Limb (tissue), 2 donors: ENCODE measurements around the gene ERP44.
"Not testable (repeated sequence)": the region's sequence is repeated elsewhere in the genome, so short reads cannot be mapped to it uniquely, and the experiment has no call there.

ENCODE experiments used
- DNase-seq, 2 donors: peaks; one replicate each; pipeline ENCODE4 v3.0.0-alpha.2; 2016; ENCODE audit errors: extremely low spot score in 2 of 2

ERP44 gene

DNA sequence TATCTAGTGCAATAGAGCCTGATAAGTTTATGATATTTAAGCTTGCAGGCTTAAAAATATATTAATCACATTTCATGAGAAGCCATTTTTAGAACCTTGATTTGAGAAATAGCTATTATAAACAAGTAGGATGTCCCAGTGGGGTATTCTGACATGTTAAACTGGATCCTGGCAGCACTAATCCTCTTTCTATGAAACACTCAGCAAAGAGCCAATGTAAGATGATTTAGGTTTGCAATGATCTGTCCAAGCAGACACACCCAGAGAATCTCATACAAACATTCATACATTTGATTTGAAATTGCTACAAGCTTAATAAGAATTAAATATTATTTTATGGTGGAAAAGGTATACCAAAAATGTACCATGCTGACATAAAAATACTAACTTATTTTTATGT, 86.5 kb downstream of the ERP44 start:
- no peak for DNase-seq

DNA sequence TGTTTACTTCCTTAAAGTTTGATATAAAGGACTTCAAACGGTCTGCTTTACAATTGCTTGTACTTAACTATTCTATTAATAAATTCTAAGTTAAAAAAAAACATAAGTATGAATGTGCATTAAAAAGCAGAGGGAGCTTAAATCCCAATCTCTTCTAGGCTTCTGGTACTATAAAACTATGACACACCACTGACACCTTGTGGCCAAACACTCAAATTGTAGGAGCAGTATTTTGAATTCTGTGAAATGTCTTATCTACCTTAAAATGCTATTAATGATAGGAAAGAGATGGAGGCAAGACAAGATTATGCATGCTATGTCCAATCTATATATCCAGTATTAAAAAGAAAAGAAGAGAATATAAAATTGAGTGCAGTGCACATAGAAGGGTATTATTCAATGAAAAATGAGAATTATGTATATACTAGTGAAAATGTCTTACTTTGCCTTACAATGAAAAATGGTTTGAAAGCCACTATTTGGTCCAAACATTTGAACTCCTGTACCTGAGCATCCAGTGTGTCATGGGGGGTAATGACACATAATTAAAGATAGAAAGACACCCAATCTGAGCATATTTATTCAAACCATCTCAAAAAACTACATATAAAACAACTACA, 87.6 kb downstream of the ERP44 start:
- peak in 1 of 2 donors; percentile 36 for DNase-seq

DNA sequence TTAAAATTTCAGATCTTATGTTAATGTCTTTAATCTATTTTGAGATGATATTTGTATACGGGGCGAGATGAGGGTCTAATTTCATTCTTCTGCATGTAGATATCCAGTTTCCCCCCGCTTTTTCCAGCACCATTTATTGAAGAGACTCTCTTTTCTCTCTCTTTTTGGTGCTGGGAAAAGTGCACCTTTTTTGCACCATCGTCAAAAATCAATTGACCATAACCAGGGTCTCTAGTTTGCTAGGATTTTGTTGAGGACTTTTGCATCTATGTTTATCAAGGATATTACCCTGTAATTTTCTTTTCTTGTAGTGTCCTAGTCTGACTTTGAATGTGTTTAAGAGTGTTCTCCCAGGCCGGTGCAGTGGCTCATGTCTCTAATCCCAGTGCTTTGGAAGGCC, 99.0 kb downstream of the ERP44 start:
- DNase-seq: no peak

DNA sequence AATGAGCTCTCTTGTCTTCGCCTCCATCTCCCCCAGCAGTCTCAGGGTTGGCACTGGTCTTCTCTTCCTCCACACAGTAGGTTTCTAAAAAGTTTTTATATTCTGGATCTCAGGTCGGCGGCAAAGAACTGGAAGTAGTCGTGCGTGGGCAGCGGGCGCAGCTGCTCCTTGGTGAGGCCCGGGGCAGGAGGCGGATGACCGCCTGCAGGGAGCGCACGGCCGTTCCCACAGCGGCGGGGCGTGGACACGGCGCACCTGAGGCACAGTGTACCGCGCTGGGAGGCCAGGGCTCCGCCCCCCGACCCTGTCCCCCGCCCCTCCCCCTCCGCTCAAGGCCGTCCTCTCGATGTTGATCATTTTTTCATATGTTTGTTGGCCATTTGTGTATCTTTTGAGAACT, 99.9 kb downstream of the ERP44 start:
- DNase-seq: no peak

DNA sequence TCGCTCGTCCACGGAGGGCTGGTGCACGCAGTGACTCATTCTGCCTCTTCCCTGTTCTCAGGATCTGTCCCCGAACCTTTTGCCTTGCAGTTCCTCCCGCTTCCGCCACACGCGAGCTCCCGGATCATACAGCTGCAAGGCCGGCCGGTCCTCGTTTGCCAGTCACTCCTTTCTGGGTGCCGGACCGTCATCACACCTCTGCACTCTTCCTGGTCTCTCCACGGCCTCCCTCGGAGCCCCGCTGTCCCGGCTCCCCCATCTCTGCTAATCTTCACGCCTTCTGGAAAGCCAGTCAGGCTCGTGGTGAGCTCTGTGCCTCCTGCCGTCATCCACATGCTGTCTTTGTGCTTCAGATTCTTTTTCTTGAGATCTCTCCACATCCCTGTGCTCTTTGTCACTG, 100.5 kb downstream of the ERP44 start:
- no peak for DNase-seq

DNA sequence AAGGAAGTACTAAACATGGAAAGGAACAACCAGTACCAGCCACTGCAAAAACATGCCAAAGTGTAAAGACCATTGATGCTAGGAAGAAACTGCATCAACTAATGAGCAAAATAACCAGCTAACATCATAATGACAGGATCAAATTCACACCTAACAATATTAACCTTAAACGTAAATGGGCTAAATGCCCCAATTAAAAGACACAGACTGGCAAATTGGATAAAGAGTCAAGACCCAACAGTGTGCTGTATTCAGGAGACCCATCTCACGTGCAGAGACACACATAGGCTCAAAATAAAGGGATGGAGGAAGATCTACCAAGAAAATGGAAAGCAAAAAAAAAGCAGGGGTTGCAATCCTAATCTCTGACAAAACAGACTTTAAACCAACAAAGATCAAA, 108.3 kb downstream of the ERP44 start:
- DNase-seq: not testable (repeated sequence)

DNA sequence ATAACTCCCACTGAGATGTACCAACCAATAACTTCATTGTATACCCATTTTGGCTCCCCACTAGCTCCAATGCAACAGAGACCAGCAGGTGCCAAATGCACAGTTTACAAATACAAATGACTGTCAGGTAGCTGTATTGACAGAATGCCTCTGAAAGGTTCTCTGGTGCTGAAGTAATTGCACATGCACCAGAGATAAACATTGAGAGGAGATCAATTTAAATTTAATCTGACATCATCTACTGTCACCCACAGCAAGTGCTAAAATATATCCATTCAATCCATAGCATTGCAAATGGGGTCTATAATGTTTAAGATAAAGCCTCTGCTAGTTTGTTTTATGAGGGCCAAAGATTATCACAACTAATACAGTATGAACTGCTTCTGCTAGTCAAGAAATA, 112.2 kb downstream of the ERP44 start:
- DNase-seq: no peak

DNA sequence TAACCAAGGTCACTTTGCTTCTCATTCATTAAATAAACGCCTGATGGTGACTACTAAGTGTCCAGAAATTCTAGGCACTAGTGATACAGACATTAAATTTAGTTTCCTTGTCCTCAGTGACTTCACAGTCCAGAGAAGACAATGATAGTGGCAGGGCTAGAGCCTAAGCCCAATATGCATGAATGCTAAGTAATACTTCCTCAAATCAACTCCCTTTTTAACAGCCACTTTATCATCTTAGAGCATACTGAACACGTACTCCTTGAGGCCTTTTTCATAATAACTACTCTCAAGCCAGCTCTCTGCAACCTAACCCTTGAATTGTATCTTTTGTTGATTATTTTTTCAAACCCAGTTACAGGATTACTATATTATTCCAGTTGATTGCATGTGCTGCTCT, 118.2 kb downstream of the ERP44 start:
- no peak for DNase-seq

DNA sequence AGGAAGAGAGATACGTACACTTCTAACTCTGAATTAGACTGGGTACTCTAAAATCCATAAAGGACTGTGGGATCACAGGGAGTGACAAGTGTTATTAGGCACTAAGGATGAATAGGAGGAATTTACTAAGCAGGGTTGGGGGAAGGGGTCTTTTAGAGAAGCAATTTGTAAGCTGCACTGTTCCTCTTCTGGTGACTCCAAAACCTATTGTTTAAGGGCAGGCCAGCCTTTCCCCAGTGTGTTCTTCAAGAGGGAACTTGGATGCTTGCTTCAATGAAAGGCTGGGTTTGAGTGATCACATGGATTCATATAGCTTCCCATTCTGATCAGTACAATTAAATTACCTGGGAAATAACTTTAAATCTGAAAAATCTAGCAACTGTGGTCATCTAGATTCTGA, 120.6 kb downstream of the ERP44 start:
- no peak for DNase-seq

DNA sequence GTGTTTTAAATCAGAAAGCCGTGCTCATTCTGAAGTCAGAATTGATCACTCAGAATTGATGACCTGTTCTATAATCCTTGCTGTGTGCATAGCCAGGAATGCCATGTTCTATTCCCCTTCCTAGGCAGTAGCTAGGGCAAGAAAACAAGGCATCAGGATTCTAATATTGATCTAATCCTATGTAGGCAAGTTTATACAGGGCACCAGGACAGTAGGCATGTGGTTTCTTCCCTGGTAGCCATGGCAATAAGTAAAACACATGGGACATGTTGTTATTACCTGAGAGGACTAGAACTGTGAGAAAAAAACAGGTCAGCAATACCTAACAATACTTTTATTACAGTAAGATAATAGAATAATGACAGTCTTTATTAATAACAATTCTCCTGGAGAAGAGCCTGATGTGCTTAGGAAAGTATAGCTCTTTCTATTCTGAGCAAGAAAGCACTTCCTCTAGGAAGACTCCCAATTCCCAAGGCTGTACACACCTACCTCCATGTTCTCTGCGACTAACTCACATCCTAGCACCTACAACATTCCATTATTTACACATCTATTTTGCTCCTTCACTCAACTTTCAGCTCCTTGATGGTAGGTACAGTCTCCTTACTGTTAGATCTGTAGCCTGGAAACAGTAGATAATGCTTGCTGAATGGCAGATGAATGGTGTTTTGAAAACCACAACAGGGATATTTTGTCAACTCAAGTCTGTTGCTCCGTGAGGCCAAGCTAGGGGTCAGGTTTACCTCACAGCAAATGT, 121.6 kb downstream of the ERP44 start:
- DNase-seq: no peak

DNA sequence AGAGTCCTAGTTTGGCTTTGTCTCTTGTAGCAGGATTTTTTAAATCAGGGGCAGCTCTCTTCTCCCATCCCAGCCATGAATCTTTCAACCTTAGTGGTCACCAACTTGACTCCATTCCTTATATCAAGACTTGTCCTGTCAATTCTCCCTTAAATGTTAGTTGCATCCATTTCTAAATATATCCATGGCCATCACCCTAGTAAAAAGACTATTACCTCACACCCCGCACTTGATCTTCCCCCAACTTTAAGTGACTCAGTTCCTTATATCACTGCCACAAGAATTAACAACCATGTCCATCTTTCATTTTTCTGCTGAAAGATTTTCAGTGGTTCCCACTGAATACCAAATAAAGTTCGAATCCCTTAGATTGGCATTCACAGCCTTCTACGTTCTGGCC, 125.3 kb downstream of the ERP44 start:
- DNase-seq: no peak

DNA sequence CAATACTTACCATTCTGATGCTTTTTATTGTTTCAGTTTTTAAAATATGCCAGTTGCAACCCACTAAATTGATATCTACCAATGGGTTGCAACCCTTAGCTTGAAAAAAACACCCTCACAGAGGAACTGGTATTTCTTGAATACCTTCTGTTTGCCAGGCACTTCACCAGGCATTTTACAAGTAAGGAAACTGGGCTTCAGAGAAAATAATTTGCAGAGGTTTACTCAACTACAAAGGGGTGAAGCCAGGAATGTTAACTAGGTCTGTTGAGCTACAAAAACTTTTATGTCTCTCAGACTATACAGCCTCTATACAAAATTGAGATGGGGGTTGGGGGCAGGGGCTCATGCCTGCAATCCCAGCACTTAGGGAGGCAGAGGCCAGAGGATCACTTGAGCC, 127.4 kb downstream of the ERP44 start:
- no peak for DNase-seq

DNA sequence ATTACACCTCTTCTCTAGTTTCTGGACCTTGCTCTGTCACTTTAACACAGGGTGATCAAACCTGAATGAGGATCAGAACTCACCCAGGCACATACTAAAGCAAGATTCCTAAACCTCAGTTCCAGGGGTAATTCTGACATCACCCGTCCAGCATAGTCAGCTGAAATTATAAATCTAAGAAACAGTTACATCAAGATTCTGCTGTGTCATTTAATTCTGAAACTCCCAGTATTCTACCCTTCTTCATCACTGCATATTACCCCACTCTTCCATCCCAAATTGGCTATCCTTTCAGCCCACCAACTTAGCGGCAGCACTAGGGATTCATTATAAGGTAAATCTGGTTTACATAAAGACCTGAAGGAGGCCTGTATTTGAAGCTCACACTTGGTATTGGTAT, 128.3 kb downstream of the ERP44 start:
- no peak for DNase-seq

DNA sequence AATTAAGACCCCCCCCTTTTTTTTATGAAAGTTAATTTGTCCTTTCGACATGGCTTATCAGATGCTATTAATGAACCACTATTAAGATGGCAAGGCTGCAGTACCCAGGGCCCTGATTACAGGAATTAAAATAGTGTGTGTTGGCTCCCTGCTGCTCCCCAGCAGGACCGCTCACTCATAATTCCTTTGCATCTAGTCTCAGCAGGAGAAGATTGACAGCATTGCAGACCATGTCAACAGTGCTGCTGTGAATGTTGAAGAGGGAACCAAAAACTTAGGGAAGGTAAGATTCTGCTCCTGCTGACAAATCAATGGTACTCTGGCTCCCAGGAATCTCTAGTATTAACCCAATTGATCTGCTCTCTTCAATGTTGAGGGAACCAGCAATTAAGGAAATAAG, 131.3 kb downstream of the ERP44 start:
- DNase-seq: no peak

DNA sequence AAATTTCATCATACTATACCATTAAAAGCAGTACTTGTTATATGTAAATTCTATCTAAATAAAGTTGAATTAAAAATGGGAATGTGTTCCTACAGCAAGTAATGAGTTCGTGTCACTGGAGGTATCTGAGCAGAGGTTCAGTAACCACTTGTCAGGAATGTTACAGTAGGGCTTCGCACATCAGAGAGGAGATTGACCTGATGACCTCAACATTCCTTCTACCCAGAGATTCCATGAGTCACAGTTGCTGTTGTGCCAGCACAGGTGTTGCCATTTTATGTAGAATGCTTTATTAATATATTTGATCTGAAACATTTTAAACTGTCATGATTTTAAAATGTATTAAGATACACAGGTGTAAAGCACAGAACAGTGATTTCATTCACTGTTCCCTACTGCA, 132.1 kb downstream of the ERP44 start:
- DNase-seq: no peak

DNA sequence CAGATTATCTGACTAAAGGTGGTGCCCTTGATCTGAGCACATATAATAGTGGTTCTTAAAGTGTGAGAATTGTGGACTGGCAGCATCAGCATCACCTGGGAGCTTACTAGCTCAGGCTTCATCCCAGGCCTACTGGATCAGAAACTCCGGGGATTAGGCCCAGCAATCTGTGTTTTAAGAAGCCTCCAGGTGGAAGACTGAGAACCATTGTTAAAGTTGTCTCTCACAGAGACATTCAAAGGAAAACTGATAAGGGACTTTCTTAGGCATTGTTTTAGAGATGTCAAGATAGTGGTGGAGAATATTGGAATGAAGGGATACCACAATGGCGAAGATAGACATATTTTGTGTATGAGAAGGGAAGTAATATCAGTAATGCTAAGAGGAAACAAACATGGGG, 132.8 kb downstream of the ERP44 start:
- no peak for DNase-seq

DNA sequence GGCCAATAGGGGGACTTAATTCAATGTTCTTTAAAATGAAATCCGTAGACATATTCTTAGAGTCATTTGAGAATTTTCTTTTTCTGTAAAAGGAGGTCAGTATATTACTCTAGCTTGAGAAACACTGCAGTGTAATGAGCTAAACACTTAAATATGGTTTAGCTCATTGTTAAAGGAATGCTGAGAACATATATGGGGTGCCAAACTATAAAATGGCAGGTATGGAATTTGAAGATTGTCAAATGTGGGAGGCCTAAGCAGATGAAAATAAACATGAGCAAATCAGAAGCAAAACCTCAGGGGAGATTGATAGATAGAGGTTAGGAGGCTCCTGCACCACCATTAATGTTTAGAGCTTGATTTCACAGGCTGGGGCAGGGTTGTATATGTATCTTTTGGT, 134.5 kb downstream of the ERP44 start:
- DNase-seq: no peak

DNA sequence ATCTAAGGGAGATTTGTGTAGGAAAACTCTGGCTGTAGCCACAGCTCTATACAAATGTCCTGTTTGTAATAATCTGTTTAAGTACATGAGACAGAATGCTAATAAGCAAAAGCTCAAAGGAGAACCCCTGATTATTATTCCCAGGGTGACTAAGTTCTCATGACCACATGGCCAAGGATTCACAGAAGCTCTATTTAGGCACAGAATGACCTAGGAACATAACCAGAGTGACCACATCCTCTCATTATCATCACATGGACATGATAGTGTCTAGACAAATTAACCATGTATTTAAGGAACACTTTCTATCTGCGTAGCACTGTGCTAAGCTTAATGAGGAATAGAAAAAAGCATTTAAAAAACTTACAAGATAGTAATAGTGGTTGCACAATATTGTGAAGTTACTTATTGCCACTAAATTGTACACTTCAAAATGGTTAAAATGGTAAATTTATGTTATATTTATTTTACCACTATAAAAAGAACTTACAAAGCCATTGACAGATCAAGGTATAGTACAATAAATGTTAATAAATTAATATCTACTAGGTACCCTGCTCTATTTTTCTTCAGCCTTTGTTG, 136.0 kb downstream of the ERP44 start:
- no peak for DNase-seq

DNA sequence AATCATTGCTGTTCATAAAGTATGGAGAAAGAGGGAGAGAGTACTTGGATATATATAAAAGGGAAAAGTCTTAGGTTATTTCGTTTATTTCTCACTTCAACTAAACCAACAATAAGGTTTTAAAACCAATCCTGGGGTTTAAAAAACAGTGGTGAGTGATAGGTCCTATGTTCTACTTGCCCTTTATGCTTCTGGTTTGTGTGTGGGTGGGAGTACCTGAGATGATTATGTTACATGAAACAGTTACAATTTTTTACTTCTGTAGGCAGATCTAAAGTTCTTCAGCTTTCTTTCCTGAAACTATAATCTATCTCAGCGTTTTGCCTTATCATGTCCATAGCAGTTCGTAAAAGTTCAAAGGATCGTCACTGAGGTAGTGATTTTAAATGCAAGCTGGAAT, 143.2 kb downstream of the ERP44 start:
- DNase-seq: no peak

DNA sequence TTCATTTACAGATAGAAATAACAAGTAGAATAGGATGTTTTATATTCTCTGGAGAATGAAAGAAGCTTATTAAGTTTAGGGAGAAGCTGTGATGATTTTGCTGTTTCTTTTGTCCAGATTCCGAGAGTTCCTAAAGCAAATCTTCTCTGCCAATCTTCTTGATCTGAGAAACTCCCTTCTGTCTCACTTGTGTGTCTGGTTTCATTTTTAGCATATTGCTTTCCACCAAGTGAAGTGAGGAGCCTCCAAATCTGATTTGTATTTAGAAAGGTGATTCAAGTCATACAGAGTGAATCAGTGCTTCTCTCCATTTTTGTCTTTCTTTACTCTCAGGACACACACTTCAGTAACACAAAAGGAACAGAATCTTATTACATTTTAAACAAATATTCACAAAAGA, 144.0 kb downstream of the ERP44 start:
- DNase-seq: no peak

DNA sequence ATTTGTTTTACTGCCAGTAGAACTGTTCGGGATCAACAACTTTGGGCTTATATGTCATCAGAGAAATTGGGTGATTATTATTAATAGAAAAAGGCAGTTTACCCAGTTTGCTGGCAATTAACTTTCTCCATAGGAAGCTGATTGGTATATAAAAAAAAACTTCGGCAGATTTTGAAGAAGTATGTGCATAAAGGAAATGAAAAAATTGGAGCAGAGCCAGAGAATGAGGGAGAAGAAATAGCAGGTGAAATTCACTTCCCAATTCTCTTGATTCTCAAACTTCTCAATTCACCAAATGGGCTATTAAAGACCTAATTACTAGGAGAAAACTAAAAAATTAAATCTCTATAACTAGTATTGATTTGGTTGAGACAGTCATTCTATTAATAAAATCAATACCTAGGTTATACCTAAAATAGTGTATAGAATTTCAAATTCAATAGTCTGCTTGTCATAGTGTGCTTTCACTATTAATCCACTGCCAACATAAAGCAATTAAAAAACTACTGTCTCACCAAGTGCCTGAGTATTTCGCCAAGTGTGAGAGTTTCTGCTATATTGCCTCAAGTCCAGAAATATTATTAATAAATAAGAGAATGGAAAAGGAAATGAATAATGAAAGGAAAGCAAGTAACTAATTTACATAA, 144.8 kb downstream of the ERP44 start:
- no peak for DNase-seq

DNA sequence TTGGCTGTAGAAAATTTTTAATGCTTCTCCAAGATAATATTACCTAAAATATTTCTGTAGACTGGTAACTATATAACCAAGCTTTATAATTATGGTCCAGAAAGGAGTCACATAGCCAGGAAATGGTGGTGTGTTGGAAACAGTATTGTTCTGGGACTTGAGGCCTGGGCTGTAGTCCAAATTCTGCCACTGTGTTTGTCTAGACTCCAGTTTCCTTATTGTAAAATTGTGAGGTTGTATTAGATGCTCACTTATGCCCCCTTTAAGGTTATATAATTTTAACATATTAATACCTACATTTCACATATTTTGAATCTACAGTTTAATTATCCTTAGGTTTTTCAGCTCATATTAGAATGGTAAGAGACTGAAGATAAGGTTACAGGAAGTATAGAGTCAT, 149.9 kb downstream of the ERP44 start:
- DNase-seq: no peak

DNA sequence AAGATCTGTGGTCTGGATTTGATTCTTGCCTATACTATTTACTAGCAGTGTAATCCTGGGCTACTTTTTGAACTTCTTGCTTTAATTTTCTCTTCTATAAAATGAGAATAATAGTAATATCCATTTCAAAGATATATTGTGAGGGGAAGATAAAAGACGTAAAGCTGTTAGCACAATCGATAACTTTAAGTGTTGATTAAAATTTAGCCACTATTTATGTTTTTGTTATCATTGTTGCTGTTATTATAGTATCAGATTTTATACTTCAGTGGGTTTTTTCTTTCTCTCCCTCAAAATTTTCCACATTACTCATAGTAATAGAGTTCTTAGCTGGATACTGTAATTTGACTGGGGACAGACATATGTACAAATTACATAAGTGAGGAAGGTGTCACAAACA, 150.3 kb downstream of the ERP44 start:
- no peak for DNase-seq
